Neural progenitor cell (in vitro differentiated cells): ENCODE results near the gene DNAJB14.

Experiments
- EZH2 ChIP-seq: fragments of 200-600 bp; sonication (generic); IDR thresholded peaks from 2 replicates; pipeline ENCODE4 v1.6.1; 2017; ENCODE audit warnings: antibody characterized with exemption, mild to moderate bottlenecking, moderate library complexity
- EZH2phosphoT487 ChIP-seq: fragments of 200-600 bp; sonication (generic); IDR thresholded peaks from 2 replicates; pipeline ENCODE4 v1.6.1; 2017; ENCODE audit warnings: antibody characterized with exemption
- TF ChIP-seq, protein P1 (sequence below): fragments of 200-600 bp; sonication (generic); IDR thresholded peaks from 2 replicates; pipeline ENCODE4 v1.5.1; 2017; ENCODE audit warnings: antibody characterized with exemption, mild to moderate bottlenecking

- TF ChIP-seq, protein P1, sequence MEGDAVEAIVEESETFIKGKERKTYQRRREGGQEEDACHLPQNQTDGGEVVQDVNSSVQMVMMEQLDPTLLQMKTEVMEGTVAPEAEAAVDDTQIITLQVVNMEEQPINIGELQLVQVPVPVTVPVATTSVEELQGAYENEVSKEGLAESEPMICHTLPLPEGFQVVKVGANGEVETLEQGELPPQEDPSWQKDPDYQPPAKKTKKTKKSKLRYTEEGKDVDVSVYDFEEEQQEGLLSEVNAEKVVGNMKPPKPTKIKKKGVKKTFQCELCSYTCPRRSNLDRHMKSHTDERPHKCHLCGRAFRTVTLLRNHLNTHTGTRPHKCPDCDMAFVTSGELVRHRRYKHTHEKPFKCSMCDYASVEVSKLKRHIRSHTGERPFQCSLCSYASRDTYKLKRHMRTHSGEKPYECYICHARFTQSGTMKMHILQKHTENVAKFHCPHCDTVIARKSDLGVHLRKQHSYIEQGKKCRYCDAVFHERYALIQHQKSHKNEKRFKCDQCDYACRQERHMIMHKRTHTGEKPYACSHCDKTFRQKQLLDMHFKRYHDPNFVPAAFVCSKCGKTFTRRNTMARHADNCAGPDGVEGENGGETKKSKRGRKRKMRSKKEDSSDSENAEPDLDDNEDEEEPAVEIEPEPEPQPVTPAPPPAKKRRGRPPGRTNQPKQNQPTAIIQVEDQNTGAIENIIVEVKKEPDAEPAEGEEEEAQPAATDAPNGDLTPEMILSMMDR: no peak
- no peak for TF ChIP-seq EZH2
- TF ChIP-seq EZH2phosphoT487: no peak
These were observed 28.8 kb downstream of the DNAJB14 start for GRCh38 chr4:99917575-99917974.
